Osteoblast (primary cell): ENCODE measurements around the gene LRRN3. TPM values are rescaled to one million over a fixed set of nuclear protein-coding genes. Genes with fewer than 3 reads are reported as not detected.

Experiments used
- DNase-seq: peaks from one replicate; pipeline ENCODE4 v3.0.0; 2011; ENCODE audit warnings: low spot score, mixed read lengths; ENCODE audit not compliant: insufficient read length; ENCODE audit errors: missing footprints
- H2AFZ ChIP-seq: 2 replicates; pipeline ENCODE4 v1.6.0; 2011; ENCODE audit warnings: mild to moderate bottlenecking, low read length
- H3K27ac ChIP-seq: 2 replicates; pipeline ENCODE4 v1.5.1; 2011; ENCODE audit warnings: mild to moderate bottlenecking, low read depth, low read length, moderate library complexity
- H3K27me3 ChIP-seq: 2 replicates; pipeline ENCODE4 v1.6.0; 2012; ENCODE audit warnings: mild to moderate bottlenecking, control low read depth, inconsistent platforms, low read length, moderate library complexity; ENCODE audit not compliant: insufficient read depth
- H3K36me3 ChIP-seq: 2 replicates; pipeline ENCODE4 v1.5.1; 2011; ENCODE audit warnings: mild to moderate bottlenecking, low read length, control low read depth, moderate library complexity; ENCODE audit not compliant: insufficient read depth
- H3K4me1 ChIP-seq: 2 replicates; pipeline ENCODE4 v1.5.1; 2011; ENCODE audit warnings: mild to moderate bottlenecking, low read length, control low read depth, moderate library complexity; ENCODE audit not compliant: insufficient read depth
- H3K4me2 ChIP-seq: 2 replicates; pipeline ENCODE4 v1.6.0; 2011; ENCODE audit warnings: mild to moderate bottlenecking, low read length; ENCODE audit not compliant: insufficient read depth
- H3K4me3 ChIP-seq: fragments of 200-600 bp; sonication (generic); 3 replicates; pipeline ENCODE4 v1.5.1; 2012; ENCODE audit warnings: mild to moderate bottlenecking, low read length, inconsistent platforms; ENCODE audit not compliant: insufficient read depth
- H3K79me2 ChIP-seq: 2 replicates; pipeline ENCODE4 v1.6.0; 2012; ENCODE audit warnings: mild to moderate bottlenecking, low read length, control low read depth, inconsistent platforms; ENCODE audit not compliant: insufficient read depth
- H3K9me3 ChIP-seq: 2 replicates; pipeline ENCODE4 v1.5.1; 2011; ENCODE audit warnings: low read depth, low read length, control low read depth
- H4K20me1 ChIP-seq: 2 replicates; pipeline ENCODE4 v1.6.0; 2012; ENCODE audit warnings: mild to moderate bottlenecking, low read length, control low read depth; ENCODE audit not compliant: insufficient read depth
- CTCF ChIP-seq: IDR thresholded peaks from 2 replicates; pipeline ENCODE4 v1.5.1; 2011; ENCODE audit warnings: mild to moderate bottlenecking, low read depth, low read length, moderate library complexity; ENCODE audit errors: extremely low read depth
- total RNA-seq: library from RNA; depleted of rRNA; stranded (reverse); fragments of >200 nt; gene quantifications from 2 replicates; pipeline ENCODE4 v1.2.3, GENCODE V29; 2012

LRRN3 gene
- total RNA-seq, 1 donor = 2.2 TPM

GRCh38 chr7:111091593-111092358 lies 849 bp downstream of the LRRN3 start:
- Histone ChIP-seq H3K79me2 (no peaks in the 10 kb centered on the region), H3K27ac (no peak overlapping the region), H3K4me3 (peak overlapping the region; percentile 72), H3K9me3 (no peaks in the 10 kb centered on the region), H3K36me3 (no peaks in the 10 kb centered on the region), H4K20me1 (no peaks in the 10 kb centered on the region), H3K4me1 (peaks cover 19% of the 10 kb centered on the region), H3K27me3 (no peaks in the 10 kb centered on the region), H3K4me2 (peak overlapping the region; percentile 98), H2AFZ (peak overlapping the region; percentile 95)
- DNase-seq = no peak
- TF ChIP-seq CTCF = no peak

- Histone ChIP-seq H3K4me1 (peaks cover 19% of the 10 kb centered on the region), H2AFZ (peak overlapping the region; percentile 95), H3K4me2 (peak overlapping the region; percentile 98), H3K79me2 (no peaks in the 10 kb centered on the region), H3K27ac (no peak overlapping the region), H3K36me3 (no peaks in the 10 kb centered on the region), H3K27me3 (no peaks in the 10 kb centered on the region), H4K20me1 (no peaks in the 10 kb centered on the region), H3K4me3 (peak overlapping the region; percentile 72), H3K9me3 (no peaks in the 10 kb centered on the region)
- no peak for TF ChIP-seq CTCF
- DNase-seq = no peak
Measured at GRCh38 chr7:111092406-111093236, 1.7 kb downstream of the LRRN3 start.

- H2AFZ ChIP-seq = no peak overlapping the region
- H3K27ac ChIP-seq = no peak overlapping the region
- peaks cover 19% of the 10 kb centered on the region for H3K4me1 ChIP-seq
- H3K27me3 ChIP-seq = no peaks in the 10 kb centered on the region
- no peak for TF ChIP-seq CTCF
- no peaks in the 10 kb centered on the region for H4K20me1 ChIP-seq
- H3K4me2 ChIP-seq = no peak overlapping the region
- H3K4me3 ChIP-seq = no peak overlapping the region
- no peaks in the 10 kb centered on the region for H3K9me3 ChIP-seq
- H3K36me3 ChIP-seq = no peaks in the 10 kb centered on the region
- DNase-seq = no peak
- no peaks in the 10 kb centered on the region for H3K79me2 ChIP-seq
Measured at GRCh38 chr7:111093496-111093895, 2.6 kb downstream of the LRRN3 start.

GRCh38 chr7:111094419-111094818 lies 3.5 kb downstream of the LRRN3 start:
- Histone ChIP-seq H3K79me2 (no peaks in the 10 kb centered on the region), H3K9me3 (no peaks in the 10 kb centered on the region), H4K20me1 (no peaks in the 10 kb centered on the region), H3K4me1 (peaks cover 19% of the 10 kb centered on the region), H3K36me3 (no peaks in the 10 kb centered on the region), H3K27ac (no peak overlapping the region), H3K27me3 (no peaks in the 10 kb centered on the region), H3K4me2 (no peak overlapping the region), H3K4me3 (no peak overlapping the region), H2AFZ (no peak overlapping the region)
- no peak for TF ChIP-seq CTCF
- no peak for DNase-seq
